T-helper 1 cell (primary cell): ENCODE measurements around the gene TMEM234.
A peak's percentile ranks its signal among the peaks of the same experiment; 100 is the strongest.
"Not testable (repeated sequence)": the region's sequence is repeated elsewhere in the genome, so short reads cannot be mapped to it uniquely, and the experiment has no call there.

Experiments
- DNase-seq, 5 donors: peaks; one replicate each; pipeline ENCODE4 v3.0.0-alpha.2; 2012 to 2020
- total RNA-seq, 4 donors: gene quantifications; one replicate each; lab custom pipeline; 2026; lab: John Stamatoyannopoulos, UW

Gene TMEM234
- total RNA-seq: 6.5 to 16.6 (median 15.8) reads per million in 4 donors

DNA sequence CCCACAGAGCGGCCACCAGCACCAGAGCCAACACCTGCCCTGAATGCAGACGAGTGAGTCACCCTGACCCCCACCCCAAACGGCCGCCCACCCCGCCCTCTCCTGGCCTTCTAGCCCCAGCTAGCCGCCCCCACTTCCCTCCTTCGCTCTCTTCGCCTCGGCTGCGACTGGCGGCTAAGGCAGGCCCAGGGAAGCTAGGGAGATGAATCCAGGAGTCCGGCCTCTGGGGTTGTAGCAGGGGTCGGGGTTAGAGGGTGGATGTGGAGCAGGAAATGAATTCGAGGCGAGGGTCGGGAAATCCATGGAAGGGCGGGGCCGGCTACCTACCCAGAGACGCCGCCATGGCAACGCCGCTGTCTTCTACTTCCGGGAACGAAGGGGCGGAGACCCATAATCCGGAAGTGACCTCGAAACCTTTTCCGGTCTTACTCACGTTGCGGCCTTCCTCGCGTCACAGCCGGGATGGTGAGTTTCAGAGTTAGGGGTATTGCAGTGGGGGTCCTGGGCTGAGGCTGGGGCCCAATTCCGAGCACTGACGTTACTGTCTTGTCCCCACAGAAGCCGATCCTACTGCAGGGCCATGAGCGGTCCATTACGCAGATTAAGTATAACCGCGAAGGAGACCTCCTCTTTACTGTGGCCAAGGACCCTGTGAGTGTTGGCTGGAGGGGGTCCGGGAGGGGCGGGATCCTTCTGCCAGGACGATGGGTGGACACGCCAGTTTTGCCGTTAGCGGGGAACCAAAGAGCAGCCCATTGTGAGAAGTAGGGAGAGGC lies at the start of gene TMEM234, which contains the start of gene EIF3I:
Gene TMEM234, minus strand, starts transcription at position 374 of the 776 bp plus-strand sequence. Its CDS starts 31 bp downstream, at position 343.
Gene EIF3I, plus strand, starts transcription at position 428 of the 776 bp plus-strand sequence. Its CDS starts 35 bp downstream, at position 463.
- DNase-seq: peak; percentile 80 to 91 (median 86)

DNA sequence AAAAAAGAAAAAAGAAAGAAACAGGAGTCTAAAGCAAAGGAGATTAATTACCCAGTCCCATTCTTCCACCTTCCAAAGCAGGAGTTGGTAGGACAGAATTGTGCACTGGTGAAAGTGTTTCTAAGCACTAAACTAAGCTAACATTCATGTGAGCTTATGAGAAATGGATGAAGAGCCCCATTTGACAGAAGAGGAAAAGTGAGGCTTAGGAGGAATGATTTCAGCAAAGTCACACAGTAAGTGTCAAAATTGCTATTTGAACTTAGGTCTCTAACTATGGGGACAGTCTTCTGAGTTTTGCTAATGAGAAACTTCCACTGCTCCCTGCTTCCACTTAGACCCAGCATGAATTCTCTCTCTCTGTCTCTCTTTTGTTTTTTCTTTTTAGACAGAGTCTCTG lies 47.6 kb upstream of the TMEM234 start:
- DNase-seq: no peak

DNA sequence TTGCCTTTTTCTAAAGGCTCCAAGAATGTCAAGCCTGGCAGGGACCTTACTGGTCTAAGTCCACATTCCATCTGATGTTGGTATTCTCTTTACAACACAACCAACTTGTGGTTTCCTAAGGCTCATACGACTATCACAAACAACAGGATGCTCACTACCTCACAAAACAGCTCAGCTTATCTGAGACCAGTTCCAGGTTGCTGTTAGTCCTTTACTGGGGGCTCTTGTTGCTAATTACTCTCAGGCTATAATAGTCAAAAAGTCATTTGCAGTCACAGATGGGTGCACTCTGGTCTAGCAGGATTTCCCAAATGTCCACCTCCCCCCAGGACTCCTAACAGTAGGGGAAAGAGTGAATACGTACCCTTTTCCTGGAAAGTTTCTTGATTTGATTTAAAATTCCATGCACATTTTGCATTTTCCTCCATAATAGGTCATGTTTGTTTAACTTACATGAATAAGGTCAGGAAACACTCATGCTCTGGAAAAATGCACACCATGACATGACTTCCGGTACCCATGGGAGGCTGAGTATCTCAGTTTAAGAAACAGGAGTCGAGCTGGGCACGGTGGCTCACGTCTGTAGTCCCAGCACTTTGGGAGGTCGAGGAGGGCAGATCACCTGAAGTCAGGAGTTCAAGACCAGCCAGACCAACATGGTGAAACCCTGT lies 44.9 kb upstream of the TMEM234 start:
- peak in 1 of 5 donors; percentile 75 for DNase-seq

DNA sequence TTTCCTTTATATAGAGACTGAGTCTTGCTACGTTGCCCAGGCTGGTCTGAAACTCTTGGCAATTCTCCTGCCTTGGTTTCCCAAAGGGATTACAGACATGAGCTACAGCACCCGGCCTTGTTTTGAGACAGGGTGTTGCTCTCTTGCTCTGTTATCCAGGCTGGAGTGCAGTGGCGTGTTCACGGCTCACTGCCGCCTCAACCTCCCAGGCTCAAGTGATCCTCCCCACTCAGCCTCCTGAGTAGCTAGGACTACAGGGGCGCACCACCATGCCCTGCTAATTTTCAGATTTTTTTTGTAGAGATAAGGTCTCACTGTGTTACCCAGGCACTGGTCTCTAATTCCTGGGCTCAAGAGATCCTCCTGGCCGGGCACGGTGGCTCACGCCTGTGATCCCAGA lies 43.7 kb upstream of the TMEM234 start:
- no peak for DNase-seq

DNA sequence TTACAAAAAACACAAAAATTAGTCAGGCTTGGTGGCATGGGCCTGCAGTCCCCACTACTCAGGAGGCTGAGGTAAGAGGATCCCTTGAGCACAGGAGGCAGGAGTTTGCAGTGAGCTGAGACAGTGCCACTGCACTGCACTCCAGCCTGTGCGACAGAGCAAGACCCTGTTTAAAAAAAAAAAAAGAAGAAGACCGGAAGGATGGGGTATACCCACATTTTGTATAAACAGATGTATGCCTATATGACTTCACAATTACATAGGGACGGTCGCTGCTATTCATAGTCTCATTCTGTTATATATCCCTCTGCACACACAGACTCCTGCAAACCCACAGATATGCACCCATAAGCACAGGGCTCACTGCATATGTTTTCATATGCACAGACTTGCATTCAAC lies 41.6 kb upstream of the TMEM234 start:
- peak in 1 of 5 donors; percentile 66 for DNase-seq

DNA sequence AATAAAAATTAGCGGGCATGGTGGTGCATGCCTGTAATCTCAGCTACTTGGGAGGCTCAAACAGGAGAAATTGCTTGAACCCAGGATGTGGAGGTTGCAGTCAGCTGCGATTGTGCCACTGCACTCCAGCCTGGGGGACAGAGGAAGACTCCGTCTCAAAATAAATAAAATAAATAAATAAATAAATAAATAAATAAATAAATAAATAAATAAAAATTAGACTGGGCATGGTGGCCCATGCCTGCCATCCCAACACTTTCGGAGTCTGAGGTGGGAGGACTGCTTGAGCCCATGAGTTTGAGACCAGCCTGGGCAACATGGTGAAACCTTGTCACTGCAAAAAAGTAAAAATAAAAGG lies 41.1 kb upstream of the TMEM234 start:
- DNase-seq: not testable (repeated sequence)

DNA sequence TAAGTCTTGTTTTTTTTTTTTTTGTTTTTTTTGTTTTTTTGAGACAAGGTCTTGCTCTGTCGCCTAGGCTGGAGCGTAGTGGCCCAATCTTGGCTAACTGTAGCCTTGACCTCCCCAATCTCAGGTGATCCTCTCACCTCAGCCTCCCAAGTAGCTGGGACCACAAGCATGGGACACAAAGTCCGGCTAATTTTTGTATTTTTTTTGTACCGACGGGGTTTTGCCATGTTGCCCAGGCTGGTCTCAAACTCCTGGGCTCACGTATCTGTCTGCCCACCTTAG lies 35.0 kb upstream of the TMEM234 start:
- no peak for DNase-seq

DNA sequence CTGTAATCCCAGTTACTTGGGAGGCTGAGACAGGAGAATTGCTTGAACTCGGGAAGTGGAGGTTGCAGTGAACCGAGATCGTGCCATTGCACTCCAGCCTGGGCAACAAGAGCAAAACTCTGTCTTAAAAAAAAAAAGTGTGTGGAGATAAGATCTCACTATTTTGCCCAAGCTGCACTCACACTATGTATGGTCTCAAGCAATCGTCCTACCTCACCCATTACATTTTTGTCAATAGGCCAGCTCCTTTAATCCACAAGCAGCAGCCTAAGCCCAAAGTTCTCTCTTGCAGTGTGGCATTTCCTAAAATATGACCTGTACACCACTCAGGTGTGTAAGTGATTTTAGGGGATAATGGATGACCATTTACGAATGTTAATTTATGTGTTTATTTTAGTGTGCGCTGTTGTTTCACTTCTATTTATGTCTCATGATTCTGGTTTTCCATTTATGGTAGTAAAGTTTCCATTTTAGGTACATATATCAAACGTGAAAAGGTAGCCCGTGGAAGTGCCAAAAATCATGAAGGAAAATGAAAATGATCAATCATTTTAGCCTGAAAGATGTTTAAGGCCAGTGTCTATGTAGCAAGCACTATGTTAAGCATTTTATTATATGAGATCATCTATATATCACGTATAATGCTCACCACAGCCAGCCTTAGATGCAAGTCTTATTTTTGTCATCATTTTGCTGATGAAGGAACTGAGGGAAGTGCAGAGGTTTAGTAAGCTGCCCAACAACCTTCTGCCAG lies 34.5 kb upstream of the TMEM234 start:
- DNase-seq: peak in 1 of 5 donors; percentile 63

DNA sequence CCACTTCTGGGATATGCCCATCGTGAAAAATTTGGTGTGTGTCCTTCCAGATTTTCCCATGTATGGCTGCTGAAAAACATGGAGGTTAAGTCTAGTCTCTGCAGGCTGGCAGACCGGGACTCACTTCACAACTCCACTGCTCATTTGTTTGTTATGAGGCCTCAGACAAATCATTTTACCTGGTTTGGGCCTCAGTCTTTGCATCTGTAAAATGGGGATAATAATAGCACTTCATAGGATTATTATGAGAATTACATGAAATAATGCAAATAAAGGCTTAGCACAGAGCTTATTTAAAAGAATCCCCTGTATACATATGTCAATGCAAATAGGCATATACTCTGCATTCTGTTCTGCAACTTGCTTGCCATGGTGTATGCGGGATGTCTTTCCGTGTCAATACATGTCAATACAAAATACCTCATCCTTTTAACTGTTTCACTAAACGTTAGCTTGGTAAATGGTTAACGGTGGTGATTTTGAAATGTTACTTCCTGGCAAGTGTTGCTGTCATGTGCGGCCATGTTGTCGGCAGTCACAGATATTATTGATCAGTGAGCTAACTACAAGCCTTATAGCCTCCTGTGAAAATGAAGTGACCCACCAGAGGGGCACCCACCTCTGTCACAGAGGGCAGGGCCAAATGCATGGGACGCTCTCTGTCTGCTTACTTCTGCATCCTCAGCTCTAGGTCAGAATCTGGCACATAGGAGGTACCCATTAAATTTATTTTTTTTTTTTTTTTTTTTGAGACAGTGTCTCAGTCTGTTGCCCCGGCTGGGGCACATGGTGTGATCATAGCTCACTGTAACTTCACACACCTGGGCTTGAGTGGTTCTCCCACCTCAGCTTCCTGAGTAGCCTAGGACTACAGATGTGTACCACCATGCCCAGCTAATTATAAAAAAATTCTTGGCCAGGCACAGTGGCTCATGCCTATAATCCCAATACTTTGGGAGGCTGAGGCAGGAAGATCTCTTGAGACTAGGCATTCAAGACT lies 33.2 kb upstream of the TMEM234 start:
- DNase-seq: peak in 1 of 5 donors; percentile 81

DNA sequence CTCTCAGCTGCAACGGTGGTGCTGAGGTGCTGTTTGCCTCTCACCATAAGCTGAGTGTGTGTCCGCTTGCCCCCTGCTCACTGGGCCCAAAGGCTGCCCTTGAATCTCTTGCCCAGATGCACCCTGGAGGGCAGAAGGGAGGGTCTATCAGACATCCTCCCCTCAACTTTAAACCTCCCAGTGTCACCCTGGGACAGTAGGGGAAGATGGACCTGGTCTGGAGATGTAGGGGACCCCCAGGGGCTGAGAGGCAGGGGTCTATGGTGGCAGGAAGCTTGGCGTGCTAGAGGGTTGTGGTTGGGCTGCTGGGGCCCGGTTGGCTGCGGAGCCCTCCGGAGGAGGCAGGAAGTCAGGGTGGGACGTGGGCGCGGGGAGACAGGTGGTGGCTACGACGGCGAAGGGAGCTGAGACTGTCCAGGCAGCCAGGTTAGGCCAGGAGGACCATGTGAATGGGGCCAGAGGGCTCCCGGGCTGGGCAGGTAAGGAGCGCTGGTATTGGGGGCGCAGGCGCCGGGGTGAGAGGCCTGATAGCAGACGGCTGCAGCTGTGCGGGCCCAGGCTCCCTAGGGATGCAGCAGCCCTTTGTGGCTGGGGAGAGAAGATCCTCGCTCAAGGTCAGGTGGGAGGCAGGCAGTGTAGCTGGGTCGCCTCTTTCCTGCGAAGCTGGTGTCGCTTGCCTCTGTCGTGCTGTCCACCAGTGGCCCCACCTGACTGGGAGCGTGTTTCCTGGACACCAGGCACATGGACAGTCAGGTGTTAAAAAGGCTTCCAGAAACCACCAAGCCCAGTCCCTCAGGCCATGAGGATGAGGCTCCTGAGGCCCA lies 29.0 kb upstream of the TMEM234 start, which contains the start of gene LCK:
Gene LCK, plus strand, starts transcription at position 373 of the 824 bp plus-strand sequence. CDS start 23,065 bp downstream, outside the sequence.
- peak; percentile 28 to 80 (median 45) for DNase-seq

DNA sequence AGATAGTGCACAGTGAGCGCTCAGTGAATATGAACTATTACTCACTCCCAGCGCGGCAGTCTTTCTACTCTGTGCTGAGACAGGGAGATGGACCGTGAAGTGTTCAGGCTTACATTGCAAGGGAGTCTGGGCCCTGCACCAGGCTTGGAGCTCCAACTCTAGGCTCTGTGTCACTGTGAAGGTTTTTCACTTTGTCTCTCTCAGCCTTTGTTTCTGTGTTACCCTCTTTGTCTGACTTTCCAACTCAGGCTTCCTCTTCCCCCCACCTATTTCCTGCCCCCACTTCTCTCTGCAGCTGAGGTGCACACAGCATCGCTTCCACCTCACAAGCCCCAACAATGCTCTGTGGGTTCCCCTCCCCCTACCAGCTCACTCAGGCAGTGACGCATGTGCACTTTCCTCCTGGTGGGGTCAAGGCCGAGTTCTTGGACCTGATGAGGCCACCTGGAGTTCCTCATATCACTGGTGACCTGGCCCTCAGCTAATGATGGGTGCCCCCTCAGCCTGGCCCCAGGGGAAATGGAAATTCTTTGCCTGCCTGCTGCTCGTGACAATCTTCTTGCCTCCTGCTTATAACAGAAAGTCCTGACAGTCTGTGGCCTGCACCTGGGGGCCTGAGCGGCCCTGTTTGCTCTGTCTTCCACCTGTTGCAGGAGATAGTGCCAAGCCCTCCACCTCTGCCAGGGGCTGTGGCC lies 27.8 kb upstream of the TMEM234 start:
- DNase-seq: peak; percentile 61 to 93 (median 76)

DNA sequence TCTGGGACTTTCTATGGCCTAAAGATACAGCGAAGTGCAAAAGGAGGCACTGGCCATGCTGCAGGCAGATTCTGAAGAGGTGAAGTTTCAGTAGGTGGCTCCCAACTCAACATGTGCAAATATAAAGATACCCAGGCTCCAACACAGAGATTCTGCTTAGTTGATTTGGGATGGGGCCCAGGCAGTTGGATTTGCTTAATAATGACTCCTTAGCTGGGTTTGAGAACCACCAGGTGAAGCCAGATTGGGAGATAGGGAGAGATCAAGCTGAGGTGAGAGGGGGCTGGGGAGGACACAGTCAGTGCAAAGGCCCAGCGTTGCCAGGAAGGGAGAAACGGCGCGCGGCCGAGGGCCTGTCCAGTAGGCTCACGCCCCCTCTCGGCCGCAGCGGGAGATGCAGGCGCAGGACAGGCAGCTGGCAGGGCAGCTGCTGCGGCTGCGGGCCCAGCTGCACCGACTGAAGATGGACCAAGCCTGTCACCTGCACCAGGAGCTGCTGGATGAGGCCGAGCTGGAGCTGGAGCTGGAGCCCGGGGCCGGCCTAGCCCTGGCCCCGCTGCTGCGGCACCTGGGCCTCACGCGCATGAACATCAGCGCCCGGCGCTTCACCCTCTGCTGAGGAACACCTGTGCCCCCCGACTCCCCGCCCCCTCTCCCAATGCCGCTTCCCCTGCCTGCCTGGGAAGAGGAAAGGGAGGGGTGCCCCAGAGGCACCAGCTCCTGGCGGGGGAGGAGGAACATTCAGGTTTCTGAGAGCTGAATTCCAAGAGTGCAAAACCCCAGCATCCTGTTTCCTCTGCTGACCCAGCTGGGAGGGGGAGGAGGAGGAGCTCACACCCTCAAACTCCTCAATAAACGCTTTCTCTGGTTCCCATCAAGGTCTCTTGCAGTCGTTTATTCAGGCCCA lies 26.1 kb upstream of the TMEM234 start:
- DNase-seq: peak; percentile 55 to 85 (median 68)

DNA sequence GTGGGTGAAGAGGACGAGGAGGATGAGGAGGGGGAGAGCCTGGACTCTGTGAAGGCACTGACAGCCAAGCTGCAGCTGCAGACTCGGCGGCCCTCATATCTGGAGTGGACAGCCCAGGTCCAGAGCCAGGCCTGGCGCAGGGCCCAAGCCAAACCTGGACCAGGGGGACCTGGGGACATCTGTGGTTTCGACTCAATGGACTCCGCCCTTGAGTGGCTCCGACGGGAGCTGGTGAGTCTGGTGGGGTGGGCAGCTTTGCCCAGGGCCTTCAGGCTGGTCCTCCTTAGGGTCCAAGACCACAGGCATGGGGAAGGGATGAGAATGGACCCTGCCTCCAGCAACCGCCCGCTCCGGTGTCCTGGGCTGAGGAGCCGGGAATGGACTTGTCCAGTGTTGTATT lies 25.3 kb upstream of the TMEM234 start:
- DNase-seq: no peak

DNA sequence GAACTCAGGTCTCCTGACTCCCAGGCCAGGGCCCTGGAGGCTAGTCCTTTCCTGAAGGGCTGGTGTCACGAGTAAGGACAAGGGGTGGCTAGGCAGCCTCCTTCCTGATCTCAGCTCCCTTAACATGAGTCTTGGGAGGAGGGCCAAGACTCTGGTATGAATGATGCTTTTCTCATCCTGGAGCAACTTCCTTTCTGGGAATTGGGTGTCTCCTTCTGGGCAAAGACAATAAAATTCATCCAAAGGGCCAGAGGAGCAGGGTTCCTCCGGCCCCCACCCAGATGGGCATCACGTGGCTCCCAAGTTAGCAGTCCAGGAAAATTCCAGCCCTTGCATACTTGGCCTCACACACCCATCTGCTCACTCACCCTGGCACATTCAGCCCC lies 24.7 kb upstream of the TMEM234 start, which contains the start of gene FAM167B:
Gene FAM167B, plus strand, starts transcription at position 335 of the 386 bp plus-strand sequence. CDS start 200 bp downstream, outside the sequence.
- DNase-seq: no peak

DNA sequence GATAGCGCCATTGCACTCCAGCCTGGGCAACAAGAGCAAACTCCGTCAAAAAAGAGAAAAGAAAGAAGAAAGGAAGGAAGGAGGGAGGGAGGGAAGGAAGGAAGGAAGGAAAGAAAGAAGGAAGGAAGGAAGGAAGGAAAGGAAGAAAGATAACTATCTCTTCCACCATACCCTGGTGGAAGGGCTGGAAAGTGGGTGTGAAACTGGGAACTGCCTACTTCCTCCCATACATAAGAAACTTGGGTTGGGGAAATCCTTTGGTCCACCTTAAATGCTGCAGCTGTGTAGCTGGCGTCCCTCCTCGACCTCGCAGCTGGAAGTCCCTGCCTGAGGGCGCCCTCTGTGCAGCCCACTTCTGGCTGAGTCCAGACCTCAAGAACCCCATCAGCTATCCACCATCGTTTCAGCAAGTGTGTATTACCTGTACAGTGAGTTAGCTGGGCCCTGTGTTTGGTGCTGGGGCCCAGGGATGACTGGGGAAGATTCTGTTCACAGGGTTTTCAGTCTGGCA lies 20.2 kb upstream of the TMEM234 start:
- no peak for DNase-seq

DNA sequence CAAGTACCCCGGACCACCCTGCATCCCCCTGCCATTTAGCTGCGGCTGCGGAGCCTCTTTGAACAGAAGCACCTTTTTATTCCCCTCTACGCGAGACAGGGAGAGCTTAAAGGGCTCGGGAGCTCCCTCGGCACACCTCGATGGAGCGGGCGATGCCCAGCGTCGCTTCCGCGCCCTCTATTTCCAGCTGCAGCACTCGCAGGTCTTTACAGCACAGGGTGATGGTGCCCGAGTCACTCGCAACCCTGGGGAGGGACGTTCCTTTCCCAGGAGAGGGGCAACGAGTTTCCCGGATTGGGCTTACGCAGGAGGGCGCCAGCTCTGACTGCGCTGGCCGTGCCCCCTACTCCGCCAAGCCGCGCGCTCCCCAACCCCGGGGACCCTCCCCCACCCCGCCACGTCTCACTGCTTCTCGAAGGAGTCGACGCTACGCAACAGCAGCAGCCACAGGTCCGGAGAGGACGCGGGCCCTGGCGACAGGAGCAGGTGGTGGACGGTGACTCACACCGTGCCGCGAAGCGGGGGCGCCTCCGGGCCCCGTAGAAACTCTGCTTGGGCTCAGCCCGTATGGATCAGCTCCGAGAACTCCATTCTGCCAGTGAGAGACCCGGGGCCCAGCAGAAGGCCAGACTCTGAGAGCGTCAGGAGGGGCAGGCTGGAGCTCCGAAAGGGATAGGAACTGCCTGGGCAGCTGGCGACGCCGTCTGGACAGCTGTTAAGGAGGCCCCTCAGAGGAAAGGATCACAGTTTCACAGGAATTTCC lies 19.0 kb upstream of the TMEM234 start:
- DNase-seq: peak in 2 of 5 donors; percentile 30 to 43

DNA sequence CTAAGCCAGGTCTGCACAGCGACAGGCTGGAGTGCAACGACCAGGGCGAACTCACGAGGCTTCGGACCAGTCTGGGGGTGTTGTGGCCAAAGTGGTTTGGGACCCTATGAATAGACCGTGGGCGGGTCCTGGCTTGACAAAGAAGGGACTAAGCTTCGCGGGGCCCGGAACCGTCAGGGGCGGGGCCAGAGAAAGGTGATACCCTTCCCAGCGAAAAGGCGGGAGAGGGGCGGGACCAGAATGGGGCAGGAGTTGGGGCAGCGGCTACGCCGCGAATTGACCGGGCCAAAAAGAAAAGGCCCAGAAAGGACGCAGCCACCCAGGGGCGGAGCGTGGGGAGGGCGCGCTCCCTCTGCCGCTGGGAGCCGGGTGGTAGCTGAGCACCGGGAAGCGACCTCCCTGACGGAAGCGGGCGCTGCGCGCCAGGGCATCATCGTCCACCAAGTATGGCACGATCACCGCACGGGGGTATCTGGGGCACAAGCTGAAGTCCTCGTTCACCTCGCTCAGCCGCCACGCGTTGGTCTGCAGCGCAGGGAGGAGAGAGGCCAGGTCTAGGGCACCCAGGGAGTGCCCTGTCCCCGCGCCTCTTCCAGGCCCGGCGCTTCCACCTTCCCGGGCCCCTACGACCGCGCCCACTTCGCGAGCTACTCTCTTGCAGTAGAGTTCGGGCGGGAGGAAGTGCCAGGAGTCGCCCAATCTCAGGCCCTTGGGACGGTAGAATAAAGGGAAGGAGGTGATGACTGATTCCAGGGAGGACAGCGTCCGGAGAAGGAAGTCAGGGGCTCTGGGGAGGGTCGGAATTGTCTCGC lies 18.2 kb upstream of the TMEM234 start:
- DNase-seq: peak; percentile 46 to 66 (median 51)
